ENCODE results near the gene RUNX2. TPM values are rescaled to one million over a fixed set of nuclear protein-coding genes. Genes with fewer than 3 reads are reported as not detected.

Gene RUNX2
- total and polyA plus RNA-seq, 2 of the 8 experiments (the other 6 are each of a cell fraction or from before 2014, with no cell fraction given) = 0.26 to 1.2 TPM

DNA sequence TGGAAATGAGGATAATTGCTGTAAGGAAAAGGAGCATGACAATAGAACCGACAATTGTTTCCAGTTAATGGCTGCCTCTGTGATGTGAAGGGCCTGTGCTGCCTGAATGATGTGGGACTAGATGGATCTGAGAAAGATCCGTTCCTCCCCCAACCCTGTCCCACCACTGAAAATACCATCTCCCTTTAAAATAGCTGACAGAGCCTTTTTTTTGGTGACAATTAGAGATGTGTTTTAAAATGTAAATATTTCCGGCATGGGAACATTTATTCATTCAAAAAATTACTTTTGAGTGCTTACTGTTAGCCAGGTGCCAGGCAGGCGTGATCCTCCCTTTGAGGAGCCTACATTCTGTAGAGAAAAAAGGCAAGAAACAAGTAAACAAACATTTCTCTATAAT is 122.0 kb downstream of the RUNX2 start:
- Histone ChIP-seq H3K79me1 (ENCODE audit: low read depth, low read length) (no peaks in the 10 kb centered on the region), H3K27ac (ENCODE audit: low read depth, low read length) (no peak overlapping the region), H3K9me3 (ENCODE audit: insufficient read depth in 2 of 2, low read depth in 1 of 2, low read length in 1 of 2) (no peaks in the 10 kb centered on the region), H2BK5ac (ENCODE audit: low read depth, low read length) (no peak overlapping the region), H2BK15ac (ENCODE audit: low read length) (no peak overlapping the region), H4K5ac (ENCODE audit: insufficient read length, low read depth, low read length) (no peak overlapping the region), H2BK12ac (ENCODE audit: low read depth, low read length) (no peak overlapping the region), H2AK5ac (ENCODE audit: low read depth, low read length) (no peak overlapping the region), H4K8ac (ENCODE audit: extremely low read depth, insufficient read depth, low read length) (no peak overlapping the region), H2BK120ac (replicated peaks; ENCODE audit: low read depth, low read length) (no peak overlapping the region), H4K20me1 (replicated peaks in 1 of 2; ENCODE audit: control insufficient read depth in 1 of 2, insufficient read depth in 2 of 2, low read length in 2 of 2) (no peaks in the 10 kb centered on the region), H3K4me1 (replicated peaks in 1 of 4; ENCODE audit: control insufficient read depth in 3 of 4, insufficient read depth in 4 of 4, low read length in 3 of 4) (peaks cover 3 to 10% (median 6%) of the 10 kb centered on the region in 4 experiments; a peak in 5 of 7 replicates), H3K36me3 (ENCODE audit: control insufficient read depth in 2 of 4, insufficient read depth in 4 of 4, low read length in 3 of 4) (no peaks in the 10 kb centered on the region), H3K27me3 (replicated peaks in 1 of 4; ENCODE audit: control insufficient read depth in 3 of 4, extremely low read depth in 1 of 4, insufficient read depth in 3 of 4, low read length in 3 of 4) (no peaks in the 10 kb centered on the region), H3K4ac (replicated peaks; ENCODE audit: insufficient read length, low read depth, low read length) (no peak overlapping the region), H3K23me2 (ENCODE audit: low read depth, low read length) (0 out of 2 replicates have a peak, but pooled peaks cover 1% of the 10 kb centered on the region), H3K9ac (replicated peaks in 1 of 4; ENCODE audit: extremely low read depth in 1 of 4, low read depth in 3 of 4, low read length in 3 of 4) (no peak overlapping the region), H3K79me2 (ENCODE audit: control insufficient read depth in 1 of 2, insufficient read depth in 2 of 2, low read length in 2 of 2) (no peaks in the 10 kb centered on the region), H3K4me3 (ENCODE audit: extremely low read depth in 1 of 4, insufficient read depth in 2 of 4, low read depth in 3 of 4, low read length in 4 of 4) (no peak overlapping the region), H3K4me2 (ENCODE audit: insufficient read depth in 1 of 2, low read depth in 2 of 2, low read length in 2 of 2) (no peak overlapping the region), H2BK20ac (ENCODE audit: low read length) (no peak overlapping the region), H4K91ac (replicated peaks; ENCODE audit: insufficient read length, low read length) (no peak overlapping the region), H2AFZ (ENCODE audit: low read length) (no peak overlapping the region), H3K18ac (ENCODE audit: extremely low read depth, low read length) (no peak overlapping the region), H3K23ac (ENCODE audit: insufficient read length) (no peak overlapping the region), H3K56ac (replicated peaks; ENCODE audit: insufficient read length, low read depth, low read length) (no peak overlapping the region), H3K14ac (ENCODE audit: insufficient read length) (no peak overlapping the region)
- CTCF ChIA-PET (ENCODE audit: partially characterized antibody) = no interaction called here
- DNase-seq (ENCODE audit: low read depth in 1 of 2, low spot score in 2 of 2) (no peak), FAIRE-seq (no peak)
- WGBS, 2 experiments (ENCODE audit: extremely low coverage in 1 of 2, insufficient coverage in 1 of 2, insufficient read length in 1 of 2, insufficient replicate concordance in 2 of 2, low coverage in 1 of 2, low lambda C conversion rate in 2 of 2, missing lambda C conversion rate in 1 of 2) = 89% methylated on average over 4 of the region's 4 CpGs; no CpG with 5 or more reads in 1 of the 2 experiments
- POLR2A ChIA-PET (ENCODE audit: partially characterized antibody) = no interaction called here
- TF ChIP-seq SAP30 (IDR thresholded peaks at IDR 0.05; ENCODE audit: insufficient read depth, insufficient replicate concordance, low read length) (no peak), SP1 (IDR thresholded peaks at IDR 0.05; ENCODE audit: low read depth, low read length) (no peak), GTF2F1 (IDR thresholded peaks at IDR 0.05; ENCODE audit: borderline replicate concordance, low read depth, low read length) (no peak), ASH2L (IDR thresholded peaks at IDR 0.05; ENCODE audit: low read length) (no peak), BCL11A (IDR thresholded peaks at IDR 0.05; ENCODE audit: low read depth in 2 of 2, low read length in 2 of 2) (no peak), BACH1 (IDR thresholded peaks at IDR 0.05; ENCODE audit: low read length) (no peak), CTBP2 (IDR thresholded peaks at IDR 0.05; ENCODE audit: borderline replicate concordance, insufficient read depth, insufficient read length, low read length) (no peak)
- TF ChIP-seq, protein P1, sequence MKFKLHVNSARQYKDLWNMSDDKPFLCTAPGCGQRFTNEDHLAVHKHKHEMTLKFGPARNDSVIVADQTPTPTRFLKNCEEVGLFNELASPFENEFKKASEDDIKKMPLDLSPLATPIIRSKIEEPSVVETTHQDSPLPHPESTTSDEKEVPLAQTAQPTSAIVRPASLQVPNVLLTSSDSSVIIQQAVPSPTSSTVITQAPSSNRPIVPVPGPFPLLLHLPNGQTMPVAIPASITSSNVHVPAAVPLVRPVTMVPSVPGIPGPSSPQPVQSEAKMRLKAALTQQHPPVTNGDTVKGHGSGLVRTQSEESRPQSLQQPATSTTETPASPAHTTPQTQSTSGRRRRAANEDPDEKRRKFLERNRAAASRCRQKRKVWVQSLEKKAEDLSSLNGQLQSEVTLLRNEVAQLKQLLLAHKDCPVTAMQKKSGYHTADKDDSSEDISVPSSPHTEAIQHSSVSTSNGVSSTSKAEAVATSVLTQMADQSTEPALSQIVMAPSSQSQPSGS (IDR thresholded peaks at IDR 0.05; ENCODE audit: low read length) = no peak
- TF ChIP-seq, protein P2, sequence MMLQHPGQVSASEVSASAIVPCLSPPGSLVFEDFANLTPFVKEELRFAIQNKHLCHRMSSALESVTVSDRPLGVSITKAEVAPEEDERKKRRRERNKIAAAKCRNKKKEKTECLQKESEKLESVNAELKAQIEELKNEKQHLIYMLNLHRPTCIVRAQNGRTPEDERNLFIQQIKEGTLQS (IDR thresholded peaks at IDR 0.05; ENCODE audit: insufficient read depth, low read depth, low read length) = no peak

Measured in H1 (cell line).